Activated T-helper 9 cell treated with anti-CD3 and anti-CD28 coated beads, Interleukin-2, amount 50 U/mL, for 16 hours (primary cell): ENCODE results near the gene ST3GAL6.

Experiments used
- DNase-seq: peaks from one replicate; pipeline ENCODE4 v3.0.0-alpha.2; 2020; ENCODE audit warnings: low read depth

The ST3GAL6 gene

GRCh38 chr3:98777286-98777685, 14.1 kb downstream of the ST3GAL6 start:
- no peak for DNase-seq

- no peak for DNase-seq
Observed at GRCh38 chr3:98777801-98778220, 14.7 kb downstream of the ST3GAL6 start.

- DNase-seq = no peak
Observed at GRCh38 chr3:98778383-98778782, 15.2 kb downstream of the ST3GAL6 start.

GRCh38 chr3:98778852-98779413, 15.8 kb downstream of the ST3GAL6 start:
- DNase-seq = no peak

- no peak for DNase-seq
Observed at GRCh38 chr3:98779541-98780335, 16.6 kb downstream of the ST3GAL6 start.

- DNase-seq = no peak
Observed at GRCh38 chr3:98780343-98780742, 17.2 kb downstream of the ST3GAL6 start.

GRCh38 chr3:98782824-98783500, 19.8 kb downstream of the ST3GAL6 start:
- no peak for DNase-seq

- no peak for DNase-seq
Observed at GRCh38 chr3:98784042-98784441, 20.9 kb downstream of the ST3GAL6 start.

GRCh38 chr3:98784666-98785600, 21.8 kb downstream of the ST3GAL6 start:
- no peak for DNase-seq

GRCh38 chr3:98786364-98787006, 23.3 kb downstream of the ST3GAL6 start:
- no peak for DNase-seq

- DNase-seq = no peak
Observed at GRCh38 chr3:98787181-98787580, 24.0 kb downstream of the ST3GAL6 start.

GRCh38 chr3:98788651-98789050, 25.5 kb downstream of the ST3GAL6 start:
- no peak for DNase-seq

GRCh38 chr3:98791341-98792325, 28.5 kb downstream of the ST3GAL6 start:
- DNase-seq = no peak

- no peak for DNase-seq
Observed at GRCh38 chr3:98793971-98794370, 30.8 kb downstream of the ST3GAL6 start.

- no peak for DNase-seq
Observed at GRCh38 chr3:98796334-98796733, 33.2 kb downstream of the ST3GAL6 start.

GRCh38 chr3:98797905-98798304, 34.8 kb downstream of the ST3GAL6 start:
- no peak for DNase-seq

GRCh38 chr3:98798820-98799219, 35.7 kb downstream of the ST3GAL6 start:
- no peak for DNase-seq

GRCh38 chr3:98799479-98799878, 36.3 kb downstream of the ST3GAL6 start:
- no peak for DNase-seq

GRCh38 chr3:98800401-98800800, 37.3 kb downstream of the ST3GAL6 start:
- DNase-seq = no peak

- no peak for DNase-seq
Observed at GRCh38 chr3:98801043-98801747, 38.1 kb downstream of the ST3GAL6 start.
